H9 (cell line): ENCODE measurements around the gene CRABP2. TPM values are rescaled to one million over a fixed set of nuclear protein-coding genes. Genes with fewer than 3 reads are reported as not detected.

Source experiments
- DNase-seq: peaks from one replicate; pipeline ENCODE4 v3.0.0-alpha.2; 2017
- H2AFZ ChIP-seq: one replicate; pipeline ENCODE4 v1.6.1; 2013; ENCODE audit warnings: mild to moderate bottlenecking, low read length, control low read depth, moderate library complexity
- H2AK5ac ChIP-seq: 2 replicates; pipeline ENCODE4 v1.6.1; 2013; ENCODE audit warnings: low read length, control low read depth, mixed read lengths; ENCODE audit not compliant: insufficient read length
- H2BK120ac ChIP-seq: one replicate; pipeline ENCODE4 v1.6.1; 2013; ENCODE audit warnings: low read depth, mild to moderate bottlenecking, low read length, control low read depth, inconsistent platforms; ENCODE audit not compliant: poor library complexity, severe bottlenecking
- H2BK12ac ChIP-seq: 2 replicates; pipeline ENCODE4 v1.6.1; 2013; ENCODE audit warnings: low read length, control low read depth, mixed read lengths, low read depth; ENCODE audit not compliant: insufficient read length
- H2BK15ac ChIP-seq: 2 replicates; pipeline ENCODE4 v1.6.1; 2013; ENCODE audit warnings: low read depth, low read length, control low read depth
- H2BK20ac ChIP-seq: one replicate; pipeline ENCODE4 v1.6.1; 2013; ENCODE audit warnings: low read depth, mild to moderate bottlenecking, low read length, control low read depth, inconsistent platforms; ENCODE audit not compliant: poor library complexity, severe bottlenecking
- H2BK5ac ChIP-seq: 2 replicates; pipeline ENCODE4 v1.6.1; 2013; ENCODE audit warnings: low read length, control low read depth, mixed read lengths; ENCODE audit not compliant: insufficient read length
- H3K14ac ChIP-seq: 2 replicates; pipeline ENCODE4 v1.6.1; 2013; ENCODE audit warnings: low read length, control low read depth; ENCODE audit not compliant: insufficient read depth
- H3K18ac ChIP-seq: 2 replicates; pipeline ENCODE4 v1.6.1; 2013; ENCODE audit warnings: low read depth, mild to moderate bottlenecking, mixed read lengths, low read length, control low read depth; ENCODE audit not compliant: insufficient read length
- H3K23ac ChIP-seq: 2 replicates; pipeline ENCODE4 v1.6.1; 2013; ENCODE audit warnings: low read length, control low read depth, mixed read lengths, low read depth; ENCODE audit not compliant: insufficient read length
- H3K23me2 ChIP-seq: 2 replicates; pipeline ENCODE4 v1.6.1; 2013; ENCODE audit warnings: low read depth, mild to moderate bottlenecking, mixed read lengths, low read length, control low read depth; ENCODE audit not compliant: insufficient read length, poor library complexity, severe bottlenecking
- H3K27ac ChIP-seq: 2 replicates; pipeline ENCODE4 v1.5.1; 2013; ENCODE audit warnings: low read length, control low read depth, mixed read lengths, low read depth; ENCODE audit not compliant: insufficient read length
- H3K27me3 ChIP-seq: 2 replicates; pipeline ENCODE4 v1.6.1; 2013; ENCODE audit warnings: low read length, control low read depth, inconsistent platforms; ENCODE audit not compliant: insufficient read depth
- H3K4ac ChIP-seq: 2 replicates; pipeline ENCODE4 v1.6.1; 2013; ENCODE audit warnings: low read depth, mild to moderate bottlenecking, control low read depth, inconsistent platforms, low read length, moderate library complexity
- H3K4me1 ChIP-seq: 2 replicates; pipeline ENCODE4 v1.6.1; 2013; ENCODE audit warnings: low read length, control low read depth, inconsistent platforms; ENCODE audit not compliant: insufficient read depth
- H3K4me2 ChIP-seq: 2 replicates; pipeline ENCODE4 v1.6.1; 2013; ENCODE audit warnings: low read length, control low read depth, mixed read lengths; ENCODE audit not compliant: insufficient read length, insufficient read depth
- H3K56ac ChIP-seq: 2 replicates; pipeline ENCODE4 v1.6.1; 2013; ENCODE audit warnings: low read depth, mild to moderate bottlenecking, mixed read lengths, low read length, control low read depth; ENCODE audit not compliant: insufficient read length
- H3K79me1 ChIP-seq: 2 replicates; pipeline ENCODE4 v1.6.1; 2013; ENCODE audit warnings: low read depth, mild to moderate bottlenecking, moderate library complexity, low read length, control low read depth, inconsistent platforms; ENCODE audit not compliant: insufficient read depth, poor library complexity, severe bottlenecking
- H3K79me2 ChIP-seq: 2 replicates; pipeline ENCODE4 v1.6.1; 2013; ENCODE audit warnings: low read length, control low read depth, inconsistent platforms; ENCODE audit not compliant: insufficient read depth
- H3K9ac ChIP-seq: 2 replicates; pipeline ENCODE4 v1.6.1; 2013; ENCODE audit warnings: low read length, control low read depth, mixed read lengths; ENCODE audit not compliant: insufficient read length; ENCODE audit errors: extremely low read depth
- H3K9me3 ChIP-seq: one replicate; pipeline ENCODE4 v1.6.1; 2013; ENCODE audit warnings: low read depth, low read length, inconsistent platforms; ENCODE audit not compliant: control insufficient read depth
- H3T11ph ChIP-seq: one replicate; pipeline ENCODE4 v1.6.1; 2013; ENCODE audit warnings: mild to moderate bottlenecking, low read length, control low read depth, inconsistent platforms
- H4K20me1 ChIP-seq: one replicate; pipeline ENCODE4 v1.6.1; 2013; ENCODE audit not compliant: control insufficient read depth, insufficient read length, insufficient read depth
- H4K5ac ChIP-seq: 2 replicates; pipeline ENCODE4 v1.6.1; 2013; ENCODE audit warnings: low read depth, mild to moderate bottlenecking, mixed read lengths, low read length, control low read depth; ENCODE audit not compliant: insufficient read length
- H4K8ac ChIP-seq: replicated peaks from 2 replicates; pipeline ENCODE4 v1.6.1; 2013; ENCODE audit warnings: low read length, control low read depth, mixed read lengths, low read depth; ENCODE audit not compliant: insufficient read length
- H4K91ac ChIP-seq: 2 replicates; pipeline ENCODE4 v1.6.1; 2013; ENCODE audit warnings: low read depth, mild to moderate bottlenecking, moderate library complexity, mixed read lengths, low read length, control low read depth; ENCODE audit not compliant: insufficient read length
- H3K27ac Mint-ChIP-seq, 3 experiments: 2 replicates in 2 of 3; 3 replicates in 1 of 3; pipeline ENCODE4 v1.8.0; 2020 to 2021; ENCODE audit warnings: mixed read lengths in 3 of 3, mild to moderate bottlenecking in 1 of 3, moderate library complexity in 1 of 3
- H3K27me3 Mint-ChIP-seq: 2 replicates; pipeline ENCODE4 v1.8.0; 2021; ENCODE audit warnings: low read depth, mild to moderate bottlenecking, moderate library complexity, mixed read lengths
- H3K36me3 Mint-ChIP-seq, 3 experiments: 2 replicates in 2 of 3; 3 replicates in 1 of 3; pipeline ENCODE4 v1.8.0; 2020 to 2021; ENCODE audit warnings: low read depth in 3 of 3, mixed read lengths in 3 of 3; ENCODE audit not compliant: insufficient read depth in 1 of 3
- H3K4me1 Mint-ChIP-seq, 2 experiments: 2 replicates each; pipeline ENCODE4 v1.8.0; 2020; ENCODE audit warnings: mixed read lengths in 2 of 2
- H3K4me3 Mint-ChIP-seq, 2 experiments: 2 replicates in 1 of 2; 3 replicates in 1 of 2; pipeline ENCODE4 v1.8.0; 2020 to 2021; ENCODE audit warnings: mild to moderate bottlenecking in 2 of 2, mixed read lengths in 2 of 2, moderate library complexity in 1 of 2
- H3K9me3 Mint-ChIP-seq, 2 experiments: 2 replicates in 1 of 2; 3 replicates in 1 of 2; pipeline ENCODE4 v1.8.0; 2020; ENCODE audit warnings: mild to moderate bottlenecking in 2 of 2, mixed read lengths in 2 of 2, moderate library complexity in 1 of 2
- CTCF ChIP-seq: fragments of 200-600 bp; sonication (generic); conservative IDR thresholded peaks from 3 replicates; pipeline ENCODE4 v1.8.0; 2021; ENCODE audit warnings: antibody characterized with exemption, mild to moderate bottlenecking
- WGBS: extraction: QIAGEN DNeasy Blood & Tissue Kit; methylation state at CpG from one replicate; pipeline ENCODE4 v1.1.7; 2013; ENCODE audit warnings: missing lambda C conversion rate, low lambda C conversion rate, mixed read lengths; ENCODE audit not compliant: insufficient read length; ENCODE audit errors: extremely low coverage; 5-methylcytosine and 5-hydroxymethylcytosine counted together
- total RNA-seq: library from RNA; stranded (reverse); gene quantifications from 2 replicates; pipeline ENCODE4 v1.2.1, GENCODE V29; 2021

CRABP2 gene
- total RNA-seq, 1 experiment from 2014 or later = 184 TPM

- Mint-ChIP-seq H3K4me1 (peaks cover 51 to 53% of the 10 kb centered on the region in 2 experiments), H3K36me3 (no peaks in the 10 kb centered on the region), H3K27me3 (peaks cover 84% of the 10 kb centered on the region), H3K4me3 (no peak overlapping the region), H3K9me3 (no peaks in the 10 kb centered on the region), H3K27ac (no peak overlapping the region)
- Histone ChIP-seq H3K18ac (no peak overlapping the region), H2AFZ (no peak overlapping the region), H4K8ac (no peak overlapping the region), H3K79me2 (no peaks in the 10 kb centered on the region), H2BK12ac (no peak overlapping the region), H3T11ph (no peak overlapping the region), H4K20me1 (no peaks in the 10 kb centered on the region), H2BK120ac (no peak overlapping the region), H3K27ac (no peak overlapping the region), H3K4me2 (no peak overlapping the region), H3K4ac (no peak overlapping the region), H3K4me1 (peaks cover 4% of the 10 kb centered on the region; the same call in 1 of the 2 replicates), H3K9me3 (no peaks in the 10 kb centered on the region), H3K9ac (no peak overlapping the region), H3K23me2 (peaks cover 10% of the 10 kb centered on the region), H2BK20ac (no peak overlapping the region), H2BK15ac (no peak overlapping the region), H3K27me3 (no peaks in the 10 kb centered on the region; the same call in 1 of the 2 replicates), H2AK5ac (no peak overlapping the region), H3K14ac (no peak overlapping the region), H3K23ac (no peak overlapping the region), H3K56ac (no peak overlapping the region), H2BK5ac (no peak overlapping the region), H4K91ac (no peak overlapping the region), H3K79me1 (no peaks in the 10 kb centered on the region), H4K5ac (no peak overlapping the region)
- WGBS = no CpG with 5 or more reads among the region's 9 CpGs
- DNase-seq = no peak
- TF ChIP-seq CTCF = no peak
Measured at GRCh38 chr1:156655904-156656516, 49.4 kb downstream of the CRABP2 start.
